HG03135 (cell line): ENCODE data around the gene KLHL5.

ENCODE experiments used
- ATAC-seq: cut with Tn5 transposase; IDR thresholded peaks from one replicate; pipeline ENCODE4 v1.9.1; 2021; ENCODE audit warnings: mild to moderate bottlenecking, moderate library complexity; ENCODE audit not compliant: unreplicated experiment

The KLHL5 gene

DNA sequence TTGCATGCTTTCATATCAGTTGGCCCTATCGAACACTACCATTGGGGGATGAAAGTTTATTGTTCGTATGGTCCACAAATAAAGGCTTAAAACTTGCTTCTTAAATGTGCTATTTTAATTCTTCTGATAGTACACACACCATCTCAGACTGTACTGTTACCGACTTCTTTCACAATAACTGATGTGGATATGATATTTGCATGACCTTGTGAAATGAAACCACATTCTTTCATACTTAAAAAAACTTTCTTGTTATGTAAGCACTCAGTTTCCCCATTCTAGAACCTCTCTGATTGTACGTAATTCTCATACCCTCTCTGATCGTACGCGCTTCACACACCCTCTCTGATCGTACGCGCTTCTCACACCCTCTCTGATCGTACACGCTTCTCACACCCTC is 108.3 kb downstream of the KLHL5 start:
- ATAC-seq: no peak
